H1 (cell line): Measurements from ENCODE around the gene STAU1. TPM values are rescaled to one million over a fixed set of nuclear protein-coding genes. Genes with fewer than 3 reads are reported as not detected.

Source experiments
- EZH2 ChIP-seq: fragments of 200-600 bp; sonication (generic); IDR thresholded peaks from 2 replicates; pipeline ENCODE4 v1.7.1; 2012; ENCODE audit warnings: low read depth, mild to moderate bottlenecking, moderate library complexity, low read length, inconsistent platforms; ENCODE audit not compliant: severe bottlenecking
- PHF8 ChIP-seq: fragments of 200-600 bp; sonication (generic); conservative IDR thresholded peaks from 2 replicates; pipeline ENCODE4 v1.7.1; 2012; ENCODE audit warnings: low read depth, mild to moderate bottlenecking, inconsistent platforms, low read length, moderate library complexity
- polyA plus RNA-seq, 7 experiments: library from polyadenylated mRNA; depleted of rRNA in 3 of 7; stranded (reverse) in 5 of 7; unstranded in 2 of 7; fragments of >200 nt in 5 of 7; fragments of 200-250 nt in 2 of 7; gene quantifications; 1 replicate in 5 of 7; 2 replicates in 1 of 7; 4 replicates in 1 of 7; pipeline versions ENCODE4 v1.2.1 to v1.2.3, GENCODE V29; 2011 to 2013; ENCODE audit warnings: missing spikeins in 2 of 7, mixed read lengths in 2 of 7
- total RNA-seq: library from RNA; stranded (reverse); fragmentation: NEBNext Ultra II Directional; extraction: Animal tissue kit (Norgen Biotek cat#: 25700); gene quantifications from 2 replicates; pipeline ENCODE4 v1.2.1, GENCODE V29; 2021
- TF ChIP-seq, protein P1 (sequence below), 3 experiments: IDR thresholded peaks; 1 replicate in 2 of 3; 2 replicates in 1 of 3; pipeline versions ENCODE4 v1.5.1 to v1.6.1; 2011; ENCODE audit warnings: low read length in 3 of 3, mild to moderate bottlenecking in 3 of 3, inconsistent platforms in 2 of 3, low read depth in 1 of 3, moderate library complexity in 1 of 3; ENCODE audit not compliant: insufficient read depth in 1 of 3; ENCODE audit errors: control extremely low read depth in 1 of 3
- TF ChIP-seq, protein P2 (sequence below): IDR thresholded peaks from 2 replicates; pipeline ENCODE4 v1.6.1; 2011; ENCODE audit warnings: low read depth, mild to moderate bottlenecking, low read length; ENCODE audit not compliant: insufficient read depth

Gene STAU1
- total and polyA plus RNA-seq, 2 of the 8 experiments (the other 6 are each of a cell fraction or from before 2014, with no cell fraction given) = 41.4 to 107 TPM

DNA sequence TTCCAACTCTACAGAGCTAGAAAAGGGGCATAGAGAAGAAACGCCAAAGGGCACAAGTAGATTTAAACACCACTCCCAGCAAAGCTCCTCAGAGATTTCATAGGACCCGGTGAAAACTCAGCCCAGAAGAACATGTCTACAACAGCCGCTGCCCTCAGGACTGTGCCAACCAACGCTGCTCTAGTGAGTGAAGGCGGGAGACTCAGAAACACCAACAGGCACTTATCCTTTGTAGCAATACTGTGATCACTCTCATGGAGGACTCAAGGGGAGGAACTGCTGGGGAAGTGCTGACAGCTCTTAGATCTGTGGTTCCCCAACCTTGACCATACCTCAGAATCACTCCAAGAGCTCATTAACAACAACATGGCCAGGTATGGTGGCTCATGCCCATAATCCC is 39.5 kb downstream of the STAU1 start (continued):
- TF ChIP-seq, protein P1, sequence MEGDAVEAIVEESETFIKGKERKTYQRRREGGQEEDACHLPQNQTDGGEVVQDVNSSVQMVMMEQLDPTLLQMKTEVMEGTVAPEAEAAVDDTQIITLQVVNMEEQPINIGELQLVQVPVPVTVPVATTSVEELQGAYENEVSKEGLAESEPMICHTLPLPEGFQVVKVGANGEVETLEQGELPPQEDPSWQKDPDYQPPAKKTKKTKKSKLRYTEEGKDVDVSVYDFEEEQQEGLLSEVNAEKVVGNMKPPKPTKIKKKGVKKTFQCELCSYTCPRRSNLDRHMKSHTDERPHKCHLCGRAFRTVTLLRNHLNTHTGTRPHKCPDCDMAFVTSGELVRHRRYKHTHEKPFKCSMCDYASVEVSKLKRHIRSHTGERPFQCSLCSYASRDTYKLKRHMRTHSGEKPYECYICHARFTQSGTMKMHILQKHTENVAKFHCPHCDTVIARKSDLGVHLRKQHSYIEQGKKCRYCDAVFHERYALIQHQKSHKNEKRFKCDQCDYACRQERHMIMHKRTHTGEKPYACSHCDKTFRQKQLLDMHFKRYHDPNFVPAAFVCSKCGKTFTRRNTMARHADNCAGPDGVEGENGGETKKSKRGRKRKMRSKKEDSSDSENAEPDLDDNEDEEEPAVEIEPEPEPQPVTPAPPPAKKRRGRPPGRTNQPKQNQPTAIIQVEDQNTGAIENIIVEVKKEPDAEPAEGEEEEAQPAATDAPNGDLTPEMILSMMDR (IDR thresholded peaks at IDR 0.05; ENCODE audit: control extremely low read depth in 1 of 3, insufficient read depth in 1 of 3, low read depth in 1 of 3, low read length in 3 of 3) = no peak
- no peak for TF ChIP-seq PHF8
- no peak for TF ChIP-seq EZH2
- TF ChIP-seq, protein P2, sequence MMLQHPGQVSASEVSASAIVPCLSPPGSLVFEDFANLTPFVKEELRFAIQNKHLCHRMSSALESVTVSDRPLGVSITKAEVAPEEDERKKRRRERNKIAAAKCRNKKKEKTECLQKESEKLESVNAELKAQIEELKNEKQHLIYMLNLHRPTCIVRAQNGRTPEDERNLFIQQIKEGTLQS = no peak
- TF ChIP-seq, all 59 proteins: peak for 0
